Left renal pelvis (tissue), 4 donors: ENCODE results near the gene ATP5F1E. TPM values are rescaled to one million over a fixed set of nuclear protein-coding genes. Genes with fewer than 3 reads are reported as not detected.

Experiments
- DNase-seq, 4 donors: peaks; one replicate each; pipeline ENCODE4 v3.0.0-alpha.2; 2013; ENCODE audit warnings: low read depth in 4 of 4, low spot score in 3 of 4
- polyA plus RNA-seq, 4 donors: library from polyadenylated mRNA; unstranded; fragments of 120-200 nt; gene quantifications; one replicate each; pipeline ENCODE4 v1.2.1, GENCODE V29; 2013; ENCODE audit not compliant: insufficient read length in 4 of 4

The ATP5F1E gene
- 100 to 1,000 TPM; 154 to 225 (median 192) TPM for polyA plus RNA-seq

DNA sequence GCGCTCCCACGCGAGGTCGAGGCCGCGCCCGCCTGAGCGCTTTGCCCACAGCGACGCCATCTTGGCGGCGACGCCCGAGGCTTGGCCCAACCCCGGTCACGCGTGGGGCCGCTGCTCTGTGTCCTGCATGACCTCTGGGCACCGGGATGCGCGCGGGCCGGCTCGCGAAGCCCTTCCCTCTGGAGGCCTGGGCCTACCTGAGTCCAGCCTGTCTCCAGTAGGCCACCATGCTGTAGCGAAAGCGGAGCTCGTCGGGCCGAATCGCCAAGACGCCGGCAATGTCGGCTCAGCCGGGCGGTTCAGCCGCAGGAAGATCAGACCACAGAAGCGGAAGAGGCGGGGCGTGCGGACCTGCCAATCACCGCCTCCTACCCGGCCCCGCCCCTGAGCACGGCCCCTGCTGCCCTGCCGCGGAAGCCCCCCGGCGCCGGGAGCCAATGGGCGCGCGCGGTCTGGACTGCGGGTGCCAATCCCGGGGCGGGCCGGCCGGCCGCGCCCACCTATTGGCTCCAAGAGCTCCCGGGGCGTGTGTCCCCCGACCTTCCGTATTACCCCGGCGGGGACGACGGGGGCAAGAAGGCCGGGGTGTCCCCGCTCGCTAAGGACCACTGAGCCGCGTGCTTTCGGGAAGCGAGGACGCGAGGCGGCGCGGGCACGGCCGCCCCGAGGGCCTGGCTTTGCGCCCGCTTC, at the start of gene ATP5F1E:
Gene ATP5F1E, minus strand, starts transcription at position 313 of the 690 bp plus-strand sequence. Its CDS starts 84 bp downstream, at position 229.
- DNase-seq, result peak; percentile 78 to 89 (median 86)

GRCh38 chr20:59081036-59081435, 48.9 kb upstream of the ATP5F1E start:
- no peak for DNase-seq

- DNase-seq, result no peak
These were observed 46.1 kb upstream of the ATP5F1E start for GRCh38 chr20:59078231-59078630.

GRCh38 chr20:59077705-59078104, 45.6 kb upstream of the ATP5F1E start:
- DNase-seq, result no peak

DNA sequence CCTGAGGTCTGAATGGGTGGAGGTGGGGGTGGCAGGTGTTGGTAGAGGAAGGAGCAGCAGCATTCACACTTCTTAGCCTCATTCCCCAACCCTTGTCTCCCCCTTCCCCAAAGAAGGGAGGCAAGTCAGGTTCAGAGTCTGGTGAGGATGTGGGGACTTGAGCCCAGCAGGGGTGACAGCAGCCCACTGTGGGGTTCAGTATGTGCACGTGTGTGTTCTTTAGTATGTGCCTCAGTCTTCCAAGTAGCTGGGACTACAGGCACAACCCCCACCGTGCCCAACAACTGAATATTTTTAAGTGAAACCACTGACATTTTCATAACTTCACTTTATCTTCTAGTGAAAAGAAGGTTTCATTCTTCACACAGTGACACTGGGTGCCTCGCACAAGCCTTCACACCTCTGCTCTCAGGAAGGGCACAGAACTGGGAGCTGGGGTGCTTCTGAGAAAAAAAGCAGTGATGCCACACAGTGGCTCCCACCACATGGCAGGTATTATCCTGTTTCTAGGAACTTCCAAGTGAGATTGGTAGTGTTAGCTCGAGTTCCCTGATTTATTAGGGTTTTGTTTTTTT, 43.9 kb upstream of the ATP5F1E start:
- DNase-seq, result no peak

DNA sequence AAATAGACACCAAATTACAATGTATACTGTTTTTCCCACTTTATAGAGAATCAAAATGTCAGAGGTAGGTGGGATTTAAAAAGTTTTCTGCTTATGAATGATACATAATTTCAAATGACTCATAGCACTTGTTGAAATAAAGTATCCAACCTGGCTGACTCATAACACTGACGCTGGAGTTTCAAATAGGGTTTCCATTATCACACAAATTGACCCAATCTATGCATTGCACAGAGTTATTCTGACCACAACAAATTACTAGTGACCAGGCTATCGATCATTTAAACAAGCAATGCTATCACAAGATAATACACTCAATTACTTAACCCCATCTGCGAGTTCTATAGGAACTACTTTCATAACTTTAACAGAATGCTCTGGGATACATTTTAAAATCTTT, 42.3 kb upstream of the ATP5F1E start:
- DNase-seq, result no peak

DNA sequence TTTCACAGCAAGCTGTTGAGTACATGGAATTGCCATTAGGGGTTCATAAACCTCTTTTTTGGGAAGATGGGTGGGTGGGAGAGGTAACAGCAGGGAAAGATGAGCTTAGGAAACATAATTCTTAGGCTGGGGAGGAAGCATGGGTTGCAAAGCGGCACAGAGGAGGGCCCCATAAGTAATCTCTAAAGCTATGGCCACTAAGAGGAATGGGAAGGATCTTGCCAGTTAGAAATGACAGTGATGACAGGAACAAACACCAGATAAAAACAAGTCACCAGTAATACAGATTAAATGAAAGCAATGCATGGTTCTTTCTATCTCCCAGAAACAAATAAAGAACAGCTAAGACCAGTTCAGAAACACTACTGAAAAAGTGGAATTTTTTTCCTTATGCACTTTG, 41.4 kb upstream of the ATP5F1E start:
- no peak for DNase-seq

- no peak for DNase-seq
These were observed 39.1 kb upstream of the ATP5F1E start for GRCh38 chr20:59071216-59071615.

DNA sequence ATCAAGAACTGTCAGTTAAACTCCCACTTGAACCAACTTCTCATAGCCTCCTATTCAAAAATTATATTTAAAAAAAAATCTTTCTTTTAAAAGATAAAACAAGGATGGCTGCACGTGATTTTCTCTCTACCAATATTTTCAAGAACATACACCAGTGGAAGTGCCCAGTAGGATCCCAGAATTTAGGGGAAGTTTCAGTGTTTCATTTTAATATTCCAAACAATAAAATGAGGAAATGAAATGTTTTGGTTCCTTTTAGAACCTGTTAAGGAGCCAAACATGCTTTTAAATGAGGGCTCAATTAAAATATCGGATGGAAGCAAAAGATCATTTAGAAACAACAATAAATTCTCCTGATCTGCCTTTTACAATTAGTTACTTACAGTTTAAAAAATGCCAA, 36.9 kb upstream of the ATP5F1E start:
- no peak for DNase-seq

- DNase-seq, result no peak
These were observed 36.4 kb upstream of the ATP5F1E start for GRCh38 chr20:59068534-59068933.

GRCh38 chr20:59064214-59064722, 32.1 kb upstream of the ATP5F1E start:
- DNase-seq, result no peak

GRCh38 chr20:59063358-59064213, 31.5 kb upstream of the ATP5F1E start:
- DNase-seq, result no peak

DNA sequence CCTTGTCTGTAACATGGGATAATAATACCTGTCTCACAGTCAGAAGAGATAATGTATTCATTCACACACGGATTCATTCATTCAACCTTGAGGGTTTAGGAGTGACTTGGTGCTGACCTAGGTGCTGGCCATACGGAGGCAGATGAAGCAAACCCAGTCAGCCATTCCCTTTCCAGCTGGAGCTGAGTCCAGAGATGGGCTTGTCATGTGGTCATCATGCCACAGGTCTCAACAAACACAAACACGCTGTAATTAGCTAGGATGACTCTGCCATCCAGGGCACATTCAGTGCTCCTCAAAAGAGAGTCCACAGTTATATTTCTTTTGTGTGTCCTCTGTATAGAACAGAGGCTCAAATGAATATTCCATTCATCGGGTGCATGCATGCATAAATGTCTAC, 29.9 kb upstream of the ATP5F1E start:
- DNase-seq, result no peak

GRCh38 chr20:59055302-59055701, 23.2 kb upstream of the ATP5F1E start:
- no peak for DNase-seq

- DNase-seq, result no peak
These were observed 19.6 kb upstream of the ATP5F1E start for GRCh38 chr20:59051666-59052185.

DNA sequence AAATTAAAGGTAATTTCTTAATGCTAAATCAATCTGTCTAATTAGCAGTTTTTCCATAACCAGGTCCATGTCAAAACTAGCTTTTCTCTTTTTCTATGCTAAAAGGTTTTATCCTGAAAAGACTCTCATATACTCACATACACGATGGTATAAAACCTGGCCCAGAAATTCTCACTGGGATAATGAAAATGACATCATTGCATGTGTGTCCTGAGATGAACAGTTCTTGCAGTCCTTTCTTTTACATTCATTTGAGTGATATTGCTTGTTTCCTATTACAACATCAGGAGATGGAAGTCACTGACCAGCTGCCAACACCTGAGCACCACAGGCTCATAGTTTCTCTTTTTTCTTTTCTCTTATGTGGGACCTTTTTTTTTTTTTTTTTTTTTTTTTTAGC, 18.3 kb upstream of the ATP5F1E start:
- no peak for DNase-seq

- no peak for DNase-seq
These were observed 16.5 kb upstream of the ATP5F1E start for GRCh38 chr20:59048681-59049030.

- DNase-seq, result no peak
These were observed 16.0 kb upstream of the ATP5F1E start for GRCh38 chr20:59047938-59048680.

DNA sequence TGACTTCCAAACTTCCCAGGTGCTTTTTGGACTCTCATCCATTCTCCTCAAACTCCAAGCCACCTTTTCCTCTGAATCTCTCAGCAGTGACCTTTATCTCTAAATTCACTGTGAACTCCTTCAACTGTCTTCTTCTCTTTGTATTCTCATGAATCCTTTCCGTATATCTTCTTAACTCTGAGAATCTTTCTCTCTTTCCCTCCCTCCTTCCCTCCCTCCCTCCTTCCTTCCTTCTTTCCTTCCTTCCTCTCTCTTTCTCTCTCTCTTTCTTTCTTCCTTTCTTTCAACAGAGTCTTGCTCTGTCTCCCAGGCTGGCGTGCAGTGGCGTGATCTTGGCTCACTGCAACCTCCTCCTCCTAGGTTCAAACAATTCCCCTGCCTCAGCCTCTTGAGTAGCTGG, 14.7 kb upstream of the ATP5F1E start:
- DNase-seq, result no peak

- no peak for DNase-seq
These were observed 12.7 kb upstream of the ATP5F1E start for GRCh38 chr20:59044796-59045195.

DNA sequence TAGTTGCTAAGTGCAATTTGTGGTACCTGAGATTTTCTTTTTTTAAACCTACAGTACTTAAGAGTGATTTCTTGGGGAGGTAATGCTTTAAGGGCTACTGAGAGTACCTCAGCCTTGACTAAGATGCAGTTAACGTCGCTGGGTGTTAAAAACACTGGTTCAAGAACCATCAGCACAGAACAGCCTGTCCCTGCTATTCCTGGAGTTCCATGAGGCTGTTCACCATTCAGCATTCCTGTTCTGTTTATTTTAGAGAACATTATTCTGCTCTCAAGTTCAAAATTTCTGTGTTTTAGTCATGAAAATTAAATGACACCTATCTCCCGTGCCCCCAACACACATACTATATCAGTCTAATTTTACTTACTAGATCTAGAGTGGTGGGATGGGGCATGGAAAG, 12.2 kb upstream of the ATP5F1E start:
- no peak for DNase-seq
